ENCODE results near the gene DLX2.

Gene DLX2

DNA sequence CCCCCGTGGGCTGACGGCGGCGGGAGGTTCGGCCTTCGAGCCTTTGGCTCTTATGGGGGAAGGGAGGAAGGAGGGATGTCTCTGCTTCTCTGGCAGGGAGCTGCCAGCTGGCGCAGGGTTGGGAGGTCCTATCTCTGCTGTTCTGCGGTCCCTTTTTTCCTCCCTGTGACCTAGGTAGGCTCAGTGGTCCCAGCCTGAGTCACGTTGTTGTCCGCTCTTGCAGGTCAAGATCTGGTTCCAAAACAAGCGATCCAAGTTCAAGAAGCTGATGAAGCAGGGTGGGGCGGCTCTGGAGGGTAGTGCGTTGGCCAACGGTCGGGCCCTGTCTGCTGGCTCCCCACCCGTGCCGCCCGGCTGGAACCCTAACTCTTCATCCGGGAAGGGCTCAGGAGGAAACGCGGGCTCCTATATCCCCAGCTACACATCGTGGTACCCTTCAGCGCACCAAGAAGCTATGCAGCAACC is 14.9 kb downstream of the DLX2 start:
- Histone ChIP-seq H3K4me3 (ENCODE audit: low read depth, low read length) (no peak overlapping the region), H3K4me1 (no peaks in the 10 kb centered on the region), H3K36me3 (no peaks in the 10 kb centered on the region), H3K27me3 (peaks cover 96% of the 10 kb centered on the region), H3K9me3 (no peaks in the 10 kb centered on the region)
- TF ChIP-seq, protein P1, sequence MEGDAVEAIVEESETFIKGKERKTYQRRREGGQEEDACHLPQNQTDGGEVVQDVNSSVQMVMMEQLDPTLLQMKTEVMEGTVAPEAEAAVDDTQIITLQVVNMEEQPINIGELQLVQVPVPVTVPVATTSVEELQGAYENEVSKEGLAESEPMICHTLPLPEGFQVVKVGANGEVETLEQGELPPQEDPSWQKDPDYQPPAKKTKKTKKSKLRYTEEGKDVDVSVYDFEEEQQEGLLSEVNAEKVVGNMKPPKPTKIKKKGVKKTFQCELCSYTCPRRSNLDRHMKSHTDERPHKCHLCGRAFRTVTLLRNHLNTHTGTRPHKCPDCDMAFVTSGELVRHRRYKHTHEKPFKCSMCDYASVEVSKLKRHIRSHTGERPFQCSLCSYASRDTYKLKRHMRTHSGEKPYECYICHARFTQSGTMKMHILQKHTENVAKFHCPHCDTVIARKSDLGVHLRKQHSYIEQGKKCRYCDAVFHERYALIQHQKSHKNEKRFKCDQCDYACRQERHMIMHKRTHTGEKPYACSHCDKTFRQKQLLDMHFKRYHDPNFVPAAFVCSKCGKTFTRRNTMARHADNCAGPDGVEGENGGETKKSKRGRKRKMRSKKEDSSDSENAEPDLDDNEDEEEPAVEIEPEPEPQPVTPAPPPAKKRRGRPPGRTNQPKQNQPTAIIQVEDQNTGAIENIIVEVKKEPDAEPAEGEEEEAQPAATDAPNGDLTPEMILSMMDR (IDR thresholded peaks at IDR 0.05; ENCODE audit: low read depth, low read length), result no peak
- no peak for DNase-seq

DNA sequence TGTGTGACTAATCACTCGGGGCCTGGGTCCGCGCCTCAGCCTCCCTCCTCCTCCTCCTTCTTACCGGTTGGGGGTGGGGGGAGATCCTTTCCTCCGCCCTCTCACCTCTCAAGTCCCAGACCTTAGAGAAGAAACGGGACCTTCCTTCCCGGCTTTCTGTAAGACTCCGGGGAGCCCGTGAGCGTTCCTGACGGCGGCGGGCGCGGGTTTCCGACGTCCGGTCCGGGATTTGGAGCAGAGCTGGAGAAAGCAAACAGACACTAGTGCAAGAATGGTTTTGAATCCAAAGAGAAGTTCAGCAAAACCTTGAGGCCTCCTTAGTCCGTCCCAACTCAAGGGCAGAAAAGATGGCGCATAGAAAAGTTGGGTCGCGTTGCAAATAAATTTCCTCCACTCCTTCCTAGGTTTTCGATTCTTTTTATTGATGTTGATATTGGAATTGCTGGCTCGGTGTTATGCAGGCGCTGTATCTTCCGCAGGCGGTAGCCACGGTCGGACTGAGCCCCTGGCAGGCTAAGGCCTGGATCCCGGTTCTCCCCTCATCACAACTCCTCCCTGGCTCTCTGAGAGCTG is 15.4 kb downstream of the DLX2 start:
- Histone ChIP-seq H3K27me3 (peaks cover 96% of the 10 kb centered on the region), H3K4me1 (no peaks in the 10 kb centered on the region), H3K36me3 (no peaks in the 10 kb centered on the region), H3K4me3 (ENCODE audit: low read depth, low read length) (no peak overlapping the region), H3K9me3 (no peaks in the 10 kb centered on the region)
- TF ChIP-seq, protein P1 (IDR thresholded peaks at IDR 0.05; ENCODE audit: low read depth, low read length), result no peak
- no peak for DNase-seq

DNA sequence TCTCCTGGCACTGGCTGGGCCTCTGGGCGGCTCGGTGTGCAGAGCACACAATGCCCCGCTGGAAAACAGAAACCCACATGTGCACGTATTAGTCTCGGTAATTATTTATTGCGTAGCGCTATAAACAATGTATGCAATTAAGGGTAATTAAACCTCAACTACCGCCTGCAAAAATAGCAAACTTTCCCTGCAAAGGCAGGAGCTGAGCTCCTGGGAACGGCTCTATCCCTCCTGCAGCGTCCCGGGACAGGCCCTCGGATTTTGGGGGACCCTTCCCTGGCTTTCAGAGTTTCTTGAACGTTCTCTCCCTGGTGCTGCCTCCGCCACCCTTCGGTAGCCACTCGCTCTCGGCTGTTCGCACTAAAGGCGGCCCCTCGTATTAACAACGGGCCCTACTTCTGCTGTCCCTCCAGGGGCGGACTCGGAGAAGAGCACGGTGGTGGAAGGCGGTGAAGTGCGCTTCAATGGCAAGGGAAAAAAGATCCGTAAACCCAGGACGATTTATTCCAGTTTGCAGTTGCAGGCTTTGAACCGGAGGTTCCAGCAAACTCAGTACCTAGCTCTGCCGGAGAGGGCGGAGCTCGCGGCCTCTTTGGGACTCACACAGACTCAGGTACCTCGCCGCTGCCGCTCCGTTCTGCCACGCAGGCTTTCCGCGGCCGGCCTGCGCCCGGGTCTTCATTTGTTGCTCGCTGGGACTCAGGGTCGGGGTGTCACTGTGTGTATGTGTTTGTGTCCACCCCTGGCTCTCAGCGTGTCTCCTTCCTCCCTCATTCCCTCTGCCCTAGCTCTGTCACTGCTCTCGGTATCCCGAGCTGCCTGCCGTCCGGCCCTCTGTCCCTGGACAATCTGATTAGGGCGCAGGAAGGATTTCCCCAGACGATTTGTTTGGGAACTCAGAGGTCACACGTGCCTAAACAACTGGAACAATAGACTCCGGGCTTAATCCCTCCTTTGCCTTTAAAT is 16.2 kb downstream of the DLX2 start:
- no peak for DNase-seq
- TF ChIP-seq, protein P1 (IDR thresholded peaks at IDR 0.05; ENCODE audit: low read depth, low read length), result no peak
- H3K4me1 ChIP-seq, result no peaks in the 10 kb centered on the region

DNA sequence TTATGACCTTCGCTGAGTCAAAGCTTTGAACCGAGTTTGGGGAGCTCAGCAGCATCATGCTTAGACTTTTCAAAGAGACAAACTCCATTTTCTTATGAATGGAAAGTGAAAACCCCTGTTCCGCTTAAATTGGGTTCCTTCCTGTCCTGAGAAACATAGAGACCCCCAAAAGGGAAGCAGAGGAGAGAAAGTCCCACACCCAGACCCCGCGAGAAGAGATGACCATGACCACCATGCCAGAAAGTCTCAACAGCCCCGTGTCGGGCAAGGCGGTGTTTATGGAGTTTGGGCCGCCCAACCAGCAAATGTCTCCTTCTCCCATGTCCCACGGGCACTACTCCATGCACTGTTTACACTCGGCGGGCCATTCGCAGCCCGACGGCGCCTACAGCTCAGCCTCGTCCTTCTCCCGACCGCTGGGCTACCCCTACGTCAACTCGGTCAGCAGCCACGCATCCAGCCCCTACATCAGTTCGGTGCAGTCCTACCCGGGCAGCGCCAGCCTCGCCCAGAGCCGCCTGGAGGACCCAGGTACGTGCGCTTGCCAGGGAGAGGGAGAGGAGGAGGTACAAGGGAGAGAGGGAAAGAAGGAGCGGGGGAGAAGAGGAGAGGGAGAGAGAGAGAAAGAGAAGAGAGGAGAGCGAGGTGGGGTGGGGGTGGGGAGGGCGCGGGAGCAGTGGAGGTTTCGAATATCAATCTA is 17.1 kb downstream of the DLX2 start, which contains the start of gene DLX1:
Gene DLX1 (plus strand): TSS at position 48 of the 700 bp plus-strand sequence. CDS start 171 bp downstream, at position 219.
- DNase-seq, result no peak
- no peaks in the 10 kb centered on the region for H3K36me3 ChIP-seq
- TF ChIP-seq, protein P1 (IDR thresholded peaks at IDR 0.05; ENCODE audit: low read depth, low read length), result no peak
- peak within 1 kb of the TSS; percentile 59 for H3K4me3 ChIP-seq (ENCODE audit: low read depth, low read length)
- no peaks in the 10 kb centered on the region for H3K4me1 ChIP-seq
- H3K27me3 ChIP-seq, result peaks cover 91% of the 10 kb centered on the region
- H3K9me3 ChIP-seq, result no peaks in the 10 kb centered on the region

More for the DNA sequence above, 16.2 kb downstream of the DLX2 start:
- Histone ChIP-seq H3K9me3 (no peaks in the 10 kb centered on the region), H3K27me3 (peaks cover 96% of the 10 kb centered on the region), H3K4me3 (ENCODE audit: low read depth, low read length) (peak overlapping the region; percentile 6; the same call in 1 of the 2 replicates), H3K36me3 (no peaks in the 10 kb centered on the region)

DNA sequence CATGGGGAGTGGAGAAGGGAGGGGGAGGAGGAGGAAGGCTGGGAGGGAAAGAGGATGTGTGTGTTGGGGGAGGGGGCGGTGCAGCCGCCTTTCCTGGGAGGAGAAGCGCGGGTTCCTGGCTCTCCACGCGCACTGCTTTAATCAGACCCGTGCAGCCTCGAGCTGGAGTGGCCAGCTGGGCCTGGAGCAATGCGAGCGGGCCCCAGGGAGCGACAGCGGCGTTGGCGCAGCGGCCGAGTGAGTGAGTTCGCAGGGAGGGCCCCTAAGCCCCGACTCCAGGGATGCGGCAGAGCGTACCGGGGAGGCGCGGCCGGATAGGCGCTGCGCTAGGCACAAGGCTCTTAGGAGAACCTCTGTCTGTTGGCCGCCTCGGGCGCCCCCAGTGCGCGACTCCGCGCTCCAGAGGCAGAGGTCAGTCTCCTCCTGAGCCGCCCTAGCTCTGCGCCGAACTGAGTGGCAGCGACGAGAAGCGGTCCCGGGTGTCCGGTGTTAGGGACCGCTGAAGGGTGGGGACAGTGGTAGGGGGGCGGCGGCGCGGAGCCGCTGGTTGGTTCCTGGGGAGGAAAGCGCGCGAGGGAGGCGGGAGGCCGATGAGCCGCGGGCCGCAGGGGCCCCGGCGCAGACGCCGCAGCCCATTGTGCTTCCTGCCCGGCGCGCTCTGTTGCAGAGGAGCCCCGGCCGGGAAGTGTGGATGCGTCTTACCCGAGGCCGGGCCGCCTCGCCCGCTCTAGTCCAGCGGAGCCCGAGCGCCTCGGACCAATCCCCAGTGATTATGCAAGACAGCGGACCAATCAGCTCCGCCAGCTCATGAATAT is 17.8 kb downstream of the DLX2 start:
- Histone ChIP-seq H3K27me3 (peaks cover 83% of the 10 kb centered on the region), H3K36me3 (no peaks in the 10 kb centered on the region), H3K4me3 (ENCODE audit: low read depth, low read length) (peak overlapping the region; percentile 59), H3K9me3 (no peaks in the 10 kb centered on the region), H3K4me1 (no peaks in the 10 kb centered on the region)
- TF ChIP-seq, protein P1 (IDR thresholded peaks at IDR 0.05; ENCODE audit: low read depth, low read length), result no peak
- peak; percentile 86 for DNase-seq
